HepG2 (cell line): ENCODE results near the gene IRX3. TPM values are rescaled to one million over a fixed set of nuclear protein-coding genes. Genes with fewer than 3 reads are reported as not detected.
A peak's percentile ranks its signal among the peaks of the same experiment; 100 is the strongest.

Experiments used
- ATAC-seq: fragments of 200-7000 bp; cut with Tn5 transposase; 3 replicates; pipeline ENCODE4 v1.9.1; 2020; ENCODE audit warnings: mild to moderate bottlenecking, moderate library complexity
- BruUV-seq: library from RNA; stranded (reverse); fragments of 400-500 nt; replicated peaks from 2 replicates; lab custom pipeline; 2021; lab: Mats Ljungman, UMichigan
- CTCF ChIA-PET: fragments of 300-600 bp; formaldehyde crosslinking; extraction: SDS; loops from one replicate; lab custom pipeline; 2021; ENCODE audit warnings: low total read pairs, inconsistent platforms, low intra/inter-chr PET ratio; lab: Yijun Ruan, JAX
- POLR2A ChIA-PET: fragments of 350-600 bp; sonication (Branson Sonifier 250); formaldehyde crosslinking; loops from one replicate; lab custom pipeline; 2020; ENCODE audit warnings: antibody characterized with exemption, inconsistent platforms; lab: Yijun Ruan, JAX
- DNase-seq: peaks from one replicate; pipeline ENCODE4 v3.0.0-alpha.2; 2015; ENCODE audit warnings: low spot score
- FAIRE-seq: peaks from 3 replicates; lab custom pipeline; 2011; peaks lifted over from hg19 to GRCh38; lab: Jason Lieb, UNC
- H2AFZ ChIP-seq: one replicate; pipeline ENCODE4 v1.6.1; 2011; ENCODE audit warnings: low read length, inconsistent platforms
- H3K27ac ChIP-seq: fragments of 300-600 bp; 3 replicates; pipeline ENCODE4 v1.8.0; 2011; ENCODE audit warnings: mixed run types, mild to moderate bottlenecking, mixed read lengths, low read length, inconsistent platforms; ENCODE audit not compliant: insufficient read depth; ENCODE audit errors: extremely low read length
- H3K27me3 ChIP-seq, 2 experiments: fragments of 200-600 bp in 1 of 2; 2 replicates in 1 of 2; 3 replicates in 1 of 2; pipeline versions ENCODE4 v1.6.0 to v1.8.0; 2011; ENCODE audit warnings: low read length in 2 of 2, mild to moderate bottlenecking in 2 of 2, moderate library complexity in 2 of 2, inconsistent platforms in 1 of 2; ENCODE audit not compliant: insufficient read depth in 2 of 2, control insufficient read depth in 1 of 2
- H3K36me3 ChIP-seq, 2 experiments: fragments of 200-600 bp in 1 of 2; replicated peaks in 1 of 2; 2 replicates in 1 of 2; 3 replicates in 1 of 2; pipeline versions ENCODE4 v1.5.1 to v1.8.0; 2011; ENCODE audit warnings: low read length in 2 of 2, inconsistent platforms in 1 of 2; ENCODE audit not compliant: insufficient read depth in 2 of 2, control insufficient read depth in 1 of 2
- H3K4me1 ChIP-seq: 2 replicates; pipeline ENCODE4 v1.5.1; 2012; ENCODE audit warnings: low read length, inconsistent platforms; ENCODE audit not compliant: insufficient read depth
- H3K4me2 ChIP-seq: 2 replicates; pipeline ENCODE4 v1.6.0; 2011; ENCODE audit warnings: low read depth, low read length, inconsistent platforms
- H3K4me3 ChIP-seq, 3 experiments: fragments of 200-600 bp in 1 of 3; sonication (generic), shearing (Covaris generic) in 1 of 3; replicated peaks in 1 of 3; 2 replicates each; pipeline ENCODE4 v1.5.1; 2011 to 2016; ENCODE audit warnings: low read length in 3 of 3, inconsistent platforms in 2 of 3, low read depth in 2 of 3, mild to moderate bottlenecking in 2 of 3, control low read depth in 1 of 3, mixed read lengths in 1 of 3; ENCODE audit not compliant: insufficient read depth in 1 of 3
- H3K79me2 ChIP-seq: one replicate; pipeline ENCODE4 v1.6.1; 2011; ENCODE audit warnings: low read length, inconsistent platforms; ENCODE audit not compliant: insufficient read depth
- H3K9ac ChIP-seq: 2 replicates; pipeline ENCODE4 v1.6.0; 2011; ENCODE audit warnings: mild to moderate bottlenecking, low read depth, low read length, inconsistent platforms; ENCODE audit not compliant: insufficient read depth
- H3K9me3 ChIP-seq: 2 replicates; pipeline ENCODE4 v1.5.1; 2012; ENCODE audit warnings: mild to moderate bottlenecking, low read length
- H4K20me1 ChIP-seq: 2 replicates; pipeline ENCODE4 v1.6.0; 2011; ENCODE audit warnings: inconsistent platforms, mild to moderate bottlenecking, low read length, moderate library complexity; ENCODE audit not compliant: insufficient read depth
- IRF2 ChIP-seq: IDR thresholded peaks from 2 replicates; pipeline ENCODE4 v1.6.1; 2018; ENCODE audit warnings: missing genetic modification reagents, missing compliant biosample characterization
- KAT7 ChIP-seq: IDR thresholded peaks from 2 replicates; pipeline ENCODE4 v1.6.1; 2018; ENCODE audit warnings: borderline replicate concordance, missing compliant biosample characterization
- THAP11 ChIP-seq: IDR thresholded peaks from 2 replicates; pipeline ENCODE4 v1.6.1; 2016; ENCODE audit warnings: missing biosample characterization, missing genetic modification reagents
- ZNF143 ChIP-seq: sonication (generic); formaldehyde crosslinking; IDR thresholded peaks from 2 replicates; pipeline ENCODE4 v1.4.0; 2020; ENCODE audit warnings: missing genetic modification reagents
- WGBS: methylation state at CpG from one replicate; pipeline ENCODE4 v1.1.6; 2017; ENCODE audit warnings: low lambda C conversion rate; 5-methylcytosine and 5-hydroxymethylcytosine counted together
- in situ Hi-C: cut with HindIII; loops from 2 replicates; pipeline ENCODE4 v1.10.0; 2017; ENCODE audit warnings: low pct_unique_long_range_greater_than_20kb; ENCODE audit not compliant: extremely low pct_ligation_motif_present
- intact Hi-C: fragments of 100-400 bp; cut with micrococcal nuclease; formaldehyde crosslinking; loops from one replicate; pipeline ENCODE4 v1.10.0; 2022; ENCODE audit not compliant: unreplicated experiment
- polyA plus RNA-seq, 8 experiments: library from polyadenylated mRNA; depleted of rRNA in 3 of 8; stranded (reverse) in 7 of 8; unstranded in 1 of 8; fragments of >200 nt; fragmentation: Illumina TruSeq in 4 of 8; extraction: Trizol in 4 of 8; gene quantifications; 2 replicates each; pipeline versions ENCODE4 v1.2.1 to v1.2.3, GENCODE V29; 2011 to 2016; ENCODE audit warnings: low read depth in 4 of 8, missing spikeins in 1 of 8, mixed read lengths in 1 of 8; ENCODE audit not compliant: insufficient read depth in 1 of 8
- total RNA-seq, 5 experiments: library from RNA; depleted of rRNA; stranded (reverse); fragments of >200 nt; fragmentation: Illumina TruSeq; extraction: Trizol; gene quantifications; 2 replicates each; pipeline ENCODE4 v1.2.3, GENCODE V29; 2016; ENCODE audit warnings: low read depth in 1 of 5

The IRX3 gene
- total and polyA plus RNA-seq, 2 of the 13 experiments (the other 11 are each of a cell fraction or from before 2014, with no cell fraction given), result 9.2 to 16.4 TPM

GRCh38 chr16:54317101-54317611, 30.6 kb upstream of the IRX3 start:
- no peaks in the 10 kb centered on the region for H3K79me2 ChIP-seq
- DNase-seq (no peak), FAIRE-seq (no peak), ATAC-seq (no peak)
- BruUV-seq, result no TSS peak
- H3K27ac ChIP-seq, result no peak overlapping the region
- no peak overlapping the region for H2AFZ ChIP-seq
- no peak overlapping the region for H3K9ac ChIP-seq
- CTCF ChIA-PET, result no interaction called here
- POLR2A ChIA-PET, result no interaction called here
- H3K27me3 ChIP-seq, result peaks cover 3 to 42% of the 10 kb centered on the region in 2 experiments; a peak in 4 of 5 replicates
- H4K20me1 ChIP-seq, result no peaks in the 10 kb centered on the region
- WGBS, result 56% methylated on average over 15 of the region's 15 CpGs
- TF ChIP-seq KAT7, result no peak
- no peak overlapping the region for H3K4me3 ChIP-seq
- no peaks in the 10 kb centered on the region for H3K4me1 ChIP-seq
- in situ Hi-C loops (no loop called here), intact Hi-C loops (loop anchor here (10.0 kb wide), 1 partner anchor 118 kb away; no protein-coding TSS in a partner anchor)
- H3K36me3 ChIP-seq, result no peaks in the 10 kb centered on the region
- H3K9me3 ChIP-seq, result no peaks in the 10 kb centered on the region
- no peak overlapping the region for H3K4me2 ChIP-seq

- POLR2A ChIA-PET, result no interaction called here
- BruUV-seq, result no TSS peak
- no peak for ATAC-seq
Observed at GRCh38 chr16:54316095-54316889, 29.7 kb upstream of the IRX3 start.

More at GRCh38 chr16:54316095-54316889, 29.7 kb upstream of the IRX3 start:
- CTCF ChIA-PET, result no interaction called here
- H3K4me3 ChIP-seq, result no peak overlapping the region
- intact Hi-C loops, result loop anchor here (10.0 kb wide), 1 partner anchor 119 kb away; no protein-coding TSS in a partner anchor
- in situ Hi-C loops, result no loop called here
- no peak overlapping the region for H3K9ac ChIP-seq
- H3K9me3 ChIP-seq, result no peaks in the 10 kb centered on the region
- 46% methylated on average over 8 of the region's 8 CpGs for WGBS
- no peak overlapping the region for H2AFZ ChIP-seq
- TF ChIP-seq THAP11 (CRISPR knock-in tag), result peak; percentile 81
- peak; percentile 70 for TF ChIP-seq ZNF143 (CRISPR knock-in tag)
- TF ChIP-seq IRF2 (CRISPR knock-in tag), result no peak
- no peaks in the 10 kb centered on the region for H3K79me2 ChIP-seq
- no peaks in the 10 kb centered on the region for H4K20me1 ChIP-seq
- H3K36me3 ChIP-seq, result no peaks in the 10 kb centered on the region
- H3K4me1 ChIP-seq, result no peaks in the 10 kb centered on the region
- FAIRE-seq (no peak), DNase-seq (no peak)
- no peak overlapping the region for H3K4me2 ChIP-seq
- H3K27me3 ChIP-seq, result peaks cover 3 to 49% of the 10 kb centered on the region in 2 experiments; a peak in 4 of 5 replicates
- H3K27ac ChIP-seq, result no peak overlapping the region
